GM21723 (cell line): ENCODE data around the gene BOD1L2.

Source experiments
- ATAC-seq: cut with Tn5 transposase; IDR thresholded peaks from one replicate; pipeline ENCODE4 v1.9.1; 2021; ENCODE audit warnings: mild to moderate bottlenecking, moderate library complexity; ENCODE audit not compliant: unreplicated experiment

BOD1L2 gene

GRCh38 chr18:57149531-57149930 lies 2.6 kb downstream of the BOD1L2 start:
- no peak for ATAC-seq

GRCh38 chr18:57150081-57150480 lies 3.2 kb downstream of the BOD1L2 start:
- ATAC-seq = no peak

GRCh38 chr18:57150828-57151227 lies 3.9 kb downstream of the BOD1L2 start:
- ATAC-seq = no peak

GRCh38 chr18:57154191-57154830 lies 7.4 kb downstream of the BOD1L2 start:
- no peak for ATAC-seq

GRCh38 chr18:57164401-57164800 lies 17.5 kb downstream of the BOD1L2 start:
- no peak for ATAC-seq

- no peak for ATAC-seq
Observed at GRCh38 chr18:57167617-57168308, 20.9 kb downstream of the BOD1L2 start.

GRCh38 chr18:57171026-57171425 lies 24.1 kb downstream of the BOD1L2 start:
- ATAC-seq = no peak

- ATAC-seq = no peak
Observed at GRCh38 chr18:57175532-57175931, 28.6 kb downstream of the BOD1L2 start.

- no peak for ATAC-seq
Observed at GRCh38 chr18:57185434-57185833, 38.5 kb downstream of the BOD1L2 start.

- ATAC-seq = no peak
Observed at GRCh38 chr18:57188851-57189557, 42.1 kb downstream of the BOD1L2 start.

GRCh38 chr18:57190026-57190425 lies 43.1 kb downstream of the BOD1L2 start:
- no peak for ATAC-seq

GRCh38 chr18:57194070-57194469 lies 47.2 kb downstream of the BOD1L2 start:
- ATAC-seq = no peak

- no peak for ATAC-seq
Observed at GRCh38 chr18:57194622-57195021, 47.7 kb downstream of the BOD1L2 start.

- no peak for ATAC-seq
Observed at GRCh38 chr18:57195341-57195740, 48.5 kb downstream of the BOD1L2 start.

- ATAC-seq = no peak
Observed at GRCh38 chr18:57197261-57197660, 50.4 kb downstream of the BOD1L2 start.

- no peak for ATAC-seq
Observed at GRCh38 chr18:57198073-57198472, 51.2 kb downstream of the BOD1L2 start.
